Hepatocyte (in vitro differentiated cells): ENCODE measurements around the gene WDR86. TPM values are rescaled to one million over a fixed set of nuclear protein-coding genes. Genes with fewer than 3 reads are reported as not detected.

Source experiments
- DNase-seq: peaks from one replicate; pipeline ENCODE4 v3.0.0-alpha.2; 2016; ENCODE audit warnings: low spot score
- H2AFZ ChIP-seq: fragments of 200-600 bp; sonication (generic); 2 replicates; pipeline ENCODE4 v1.6.0; 2016; ENCODE audit warnings: antibody characterized with exemption, mild to moderate bottlenecking
- H3K27ac ChIP-seq: fragments of 200-600 bp; sonication (generic); 2 replicates; pipeline ENCODE4 v1.5.1; 2016; ENCODE audit warnings: mild to moderate bottlenecking
- H3K27me3 ChIP-seq: fragments of 200-600 bp; sonication (generic); 2 replicates; pipeline ENCODE4 v1.6.1; 2016
- H3K36me3 ChIP-seq: fragments of 200-600 bp; sonication (generic); replicated peaks from 2 replicates; pipeline ENCODE4 v1.5.1; 2016; ENCODE audit warnings: low read depth; ENCODE audit not compliant: insufficient read depth
- H3K4me1 ChIP-seq: fragments of 200-600 bp; sonication (generic); 2 replicates; pipeline ENCODE4 v1.5.1; 2016; ENCODE audit warnings: mild to moderate bottlenecking, moderate library complexity; ENCODE audit not compliant: insufficient read depth
- H3K4me2 ChIP-seq: fragments of 200-600 bp; sonication (generic); 2 replicates; pipeline ENCODE4 v1.6.0; 2016
- H3K4me3 ChIP-seq: fragments of 200-600 bp; sonication (generic); 2 replicates; pipeline ENCODE4 v1.5.1; 2016; ENCODE audit warnings: mild to moderate bottlenecking
- H3K79me2 ChIP-seq: fragments of 200-600 bp; sonication (generic); 2 replicates; pipeline ENCODE4 v1.6.0; 2017; ENCODE audit warnings: mild to moderate bottlenecking
- H3K9me2 ChIP-seq: fragments of 200-600 bp; sonication (generic); replicated peaks from 2 replicates; pipeline ENCODE4 v1.6.0; 2017; ENCODE audit warnings: mild to moderate bottlenecking; ENCODE audit not compliant: insufficient read depth
- H3K9me3 ChIP-seq: fragments of 200-600 bp; sonication (generic); 2 replicates; pipeline ENCODE4 v1.5.1; 2016; ENCODE audit warnings: low read depth, mild to moderate bottlenecking
- H4K20me1 ChIP-seq: fragments of 200-600 bp; sonication (generic); 2 replicates; pipeline ENCODE4 v1.6.0; 2016; ENCODE audit warnings: mild to moderate bottlenecking; ENCODE audit not compliant: insufficient read depth, poor library complexity, severe bottlenecking
- CTCF ChIP-seq: fragments of 200-600 bp; sonication (generic); IDR thresholded peaks from 2 replicates; pipeline ENCODE4 v1.5.1; 2016; ENCODE audit warnings: antibody characterized with exemption, mild to moderate bottlenecking; ENCODE audit not compliant: poor library complexity
- EZH2 ChIP-seq: fragments of 200-600 bp; sonication (generic); IDR thresholded peaks from 2 replicates; pipeline ENCODE4 v1.6.1; 2016; ENCODE audit warnings: antibody characterized with exemption, mild to moderate bottlenecking, borderline replicate concordance
- EZH2phosphoT487 ChIP-seq: fragments of 200-600 bp; sonication (generic); IDR thresholded peaks from one replicate; pipeline ENCODE4 v1.6.1; 2018; ENCODE audit warnings: antibody characterized with exemption, mild to moderate bottlenecking, low read depth, moderate library complexity; ENCODE audit not compliant: unreplicated experiment, severe bottlenecking
- WGBS: methylation state at CpG from one replicate; pipeline ENCODE4 v1.1.6; 2016; ENCODE audit warnings: low lambda C conversion rate; ENCODE audit errors: missing lambda C conversion rate; 5-methylcytosine and 5-hydroxymethylcytosine counted together
- polyA plus RNA-seq: library from polyadenylated mRNA; unstranded; fragments of >200 nt; fragmentation: Nextera tagmentation; extraction: Ambion mirVana; gene quantifications from 2 replicates; pipeline ENCODE4 v1.2.1, GENCODE V29; 2016
- total RNA-seq: library from RNA; depleted of rRNA; stranded (reverse); fragments of >200 nt; gene quantifications from 2 replicates; pipeline ENCODE4 v1.2.3, GENCODE V29; 2014

The WDR86 gene
- total and polyA plus RNA-seq, 2 experiments from 2014 or later = 10.6 to 12.4 TPM

GRCh38 chr7:151376218-151376902, 33.5 kb downstream of the WDR86 start:
- Histone ChIP-seq H4K20me1 (no peaks in the 10 kb centered on the region), H3K4me2 (no peak overlapping the region), H3K9me2 (no peaks in the 10 kb centered on the region), H3K27me3 (peaks cover under 1% of the 10 kb centered on the region), H3K4me1 (peaks cover 2% of the 10 kb centered on the region), H3K36me3 (no peaks in the 10 kb centered on the region), H3K27ac (no peak overlapping the region), H3K4me3 (no peak overlapping the region), H3K79me2 (no peaks in the 10 kb centered on the region), H3K9me3 (no peaks in the 10 kb centered on the region), H2AFZ (no peak overlapping the region)
- WGBS = 98% methylated on average over 33 of the region's 33 CpGs
- TF ChIP-seq EZH2phosphoT487 (no peak), CTCF (no peak), EZH2 (no peak)
- DNase-seq = no peak

GRCh38 chr7:151375530-151376217, 34.2 kb downstream of the WDR86 start:
- Histone ChIP-seq H3K79me2 (no peaks in the 10 kb centered on the region), H2AFZ (no peak overlapping the region), H3K27ac (no peak overlapping the region), H3K4me2 (no peak overlapping the region), H3K4me3 (no peak overlapping the region), H3K36me3 (no peaks in the 10 kb centered on the region), H3K9me2 (no peaks in the 10 kb centered on the region), H4K20me1 (no peaks in the 10 kb centered on the region), H3K27me3 (no peaks in the 10 kb centered on the region), H3K9me3 (no peaks in the 10 kb centered on the region), H3K4me1 (no peaks in the 10 kb centered on the region)
- no peak for DNase-seq
- WGBS = 96% methylated on average over 10 of the region's 10 CpGs
- TF ChIP-seq EZH2phosphoT487 (no peak), CTCF (no peak), EZH2 (no peak)

DNA sequence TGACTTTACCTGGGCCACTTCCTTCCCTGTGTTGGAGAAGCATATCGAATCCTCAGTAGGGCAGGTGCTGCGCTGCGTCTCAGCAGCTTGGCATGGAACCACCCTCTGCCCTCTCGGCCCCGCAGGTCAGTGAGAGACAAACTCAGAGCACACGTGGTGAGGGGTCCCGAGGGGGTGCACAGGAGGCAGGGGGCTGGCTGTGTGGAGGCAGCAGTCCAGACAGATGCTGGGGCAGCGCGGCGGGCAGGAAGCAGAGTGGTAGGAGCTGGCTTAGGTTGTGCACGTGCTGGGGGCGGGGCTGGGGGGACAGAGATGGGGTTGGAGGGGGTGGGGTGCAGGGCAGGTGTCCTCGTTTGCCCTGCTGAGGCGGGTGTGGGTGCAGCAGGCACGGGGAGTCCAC, 35.1 kb downstream of the WDR86 start:
- H3K9me3 ChIP-seq = no peaks in the 10 kb centered on the region
- no peaks in the 10 kb centered on the region for H3K27me3 ChIP-seq
- H3K27ac ChIP-seq = no peak overlapping the region
- TF ChIP-seq CTCF (no peak), EZH2 (no peak), EZH2phosphoT487 (no peak)
- no peak overlapping the region for H2AFZ ChIP-seq
- H3K4me1 ChIP-seq = no peaks in the 10 kb centered on the region
- no peak overlapping the region for H3K4me3 ChIP-seq
- no peaks in the 10 kb centered on the region for H4K20me1 ChIP-seq
- H3K79me2 ChIP-seq = no peaks in the 10 kb centered on the region
- no peak overlapping the region for H3K4me2 ChIP-seq
- WGBS = 89% methylated on average over 12 of the region's 15 CpGs
- H3K36me3 ChIP-seq = no peaks in the 10 kb centered on the region
- no peak for DNase-seq
- H3K9me2 ChIP-seq = no peaks in the 10 kb centered on the region
